ENCODE data around the gene WAS. TPM values are rescaled to one million over a fixed set of nuclear protein-coding genes. Genes with fewer than 3 reads are reported as not detected.
"Not testable (repeated sequence)": the region's sequence is repeated elsewhere in the genome, so short reads cannot be mapped to it uniquely, and the experiment has no call there.

Gene WAS
- total RNA-seq, 2 donors from 2014 or later: 96.8 to 102 TPM

DNA sequence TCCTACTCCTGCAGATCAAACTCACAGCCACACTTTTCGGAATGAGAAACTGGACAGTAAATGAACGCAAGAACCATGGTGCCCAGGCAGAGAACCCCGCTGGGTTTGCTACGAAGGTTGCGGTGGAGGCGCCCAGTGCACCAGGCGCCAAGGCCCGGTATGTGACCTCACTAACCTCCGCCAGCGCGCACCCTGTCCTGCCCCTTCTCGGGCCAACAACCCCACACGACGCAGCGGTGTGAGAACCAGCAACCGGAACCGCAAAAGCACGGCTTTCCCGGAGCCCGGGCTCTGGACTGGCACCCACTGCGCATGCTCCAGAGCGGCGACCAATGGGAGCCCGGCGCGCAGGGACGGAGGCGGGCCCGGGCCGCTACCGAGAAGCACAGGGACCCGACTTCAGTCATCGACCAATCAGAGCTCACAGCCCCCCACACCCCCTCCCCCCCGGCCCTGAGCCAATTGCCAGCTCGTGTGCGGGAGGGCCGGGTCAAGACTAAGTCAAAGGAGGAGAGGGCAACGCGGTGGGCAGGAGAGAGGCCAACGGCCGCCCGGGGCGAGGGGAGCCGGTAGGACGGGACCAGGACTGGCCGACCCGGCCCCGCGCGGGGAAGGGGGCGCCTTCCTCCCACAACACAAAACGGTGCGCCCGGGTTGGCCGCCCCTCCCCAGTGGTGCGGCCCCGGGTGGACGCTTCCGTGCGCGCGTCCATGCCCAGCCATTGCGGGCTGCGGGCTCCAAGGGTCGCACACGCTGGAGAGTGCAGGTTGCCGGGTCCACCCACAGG lies 7.3 kb upstream of the WAS start:
- no peaks in the 10 kb centered on the region for H3K36me3 Mint-ChIP-seq (ENCODE audit: low read depth)
- no peaks in the 10 kb centered on the region for H3K4me1 Mint-ChIP-seq
- peak; percentile 96 for ATAC-seq (replicated peaks)
- H3K27me3 Mint-ChIP-seq: no peaks in the 10 kb centered on the region
- H3K9me3 Mint-ChIP-seq: no peaks in the 10 kb centered on the region
- H3K4me3 Mint-ChIP-seq: peak overlapping the region; percentile 87
- peak overlapping the region; percentile 84 for H3K27ac Mint-ChIP-seq

DNA sequence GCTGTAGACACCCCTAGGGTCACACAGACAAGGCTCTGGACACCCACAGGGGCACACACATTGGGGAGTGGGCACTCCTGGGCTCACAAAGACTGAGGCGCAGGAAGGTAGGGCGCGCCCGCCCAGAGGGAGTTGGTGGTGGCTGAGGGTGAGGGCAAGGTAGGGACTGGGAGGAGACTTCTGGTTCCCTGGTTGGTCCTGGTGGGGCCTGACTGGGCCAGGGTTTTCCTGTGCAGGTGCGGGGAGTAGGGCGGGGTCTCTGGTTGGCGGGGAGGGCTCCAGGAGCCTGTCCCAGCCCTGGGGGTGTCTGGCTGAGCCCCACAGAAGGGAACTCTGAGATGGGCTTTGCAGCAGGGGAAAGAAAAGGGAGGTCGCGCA lies 6.7 kb upstream of the WAS start:
- H3K4me1 Mint-ChIP-seq: no peaks in the 10 kb centered on the region
- no peaks in the 10 kb centered on the region for H3K36me3 Mint-ChIP-seq (ENCODE audit: low read depth)
- H3K27ac Mint-ChIP-seq: peak overlapping the region; percentile 84
- no peaks in the 10 kb centered on the region for H3K9me3 Mint-ChIP-seq
- peak overlapping the region; percentile 87 for H3K4me3 Mint-ChIP-seq
- H3K27me3 Mint-ChIP-seq: no peaks in the 10 kb centered on the region
- peak; percentile 15 for ATAC-seq (replicated peaks)

DNA sequence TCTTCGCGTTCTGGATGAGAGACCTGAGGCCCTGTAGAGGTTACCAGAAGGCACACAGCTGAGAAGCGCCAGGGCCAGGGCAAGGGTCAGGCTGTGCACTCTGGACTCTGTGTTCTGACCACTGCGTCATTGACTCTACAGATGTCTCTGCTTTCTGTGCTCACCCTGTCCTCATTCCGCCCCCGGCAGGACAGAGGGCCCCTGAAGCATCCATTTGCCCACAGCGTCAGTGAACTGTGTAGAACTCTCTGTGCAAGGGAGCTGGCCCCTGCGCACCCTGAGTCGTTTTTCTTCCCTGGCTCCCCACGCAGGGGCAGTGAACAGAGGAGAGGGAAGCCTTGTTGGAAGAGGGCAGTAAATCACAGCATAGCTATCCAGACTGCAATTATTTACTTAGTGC lies 6.1 kb upstream of the WAS start:
- Mint-ChIP-seq H3K4me1 (no peaks in the 10 kb centered on the region), H3K9me3 (no peaks in the 10 kb centered on the region), H3K4me3 (peak overlapping the region; percentile 87), H3K27ac (peak overlapping the region; percentile 84), H3K27me3 (no peaks in the 10 kb centered on the region), H3K36me3 (ENCODE audit: low read depth) (no peaks in the 10 kb centered on the region)
- no peak for ATAC-seq (replicated peaks)

DNA sequence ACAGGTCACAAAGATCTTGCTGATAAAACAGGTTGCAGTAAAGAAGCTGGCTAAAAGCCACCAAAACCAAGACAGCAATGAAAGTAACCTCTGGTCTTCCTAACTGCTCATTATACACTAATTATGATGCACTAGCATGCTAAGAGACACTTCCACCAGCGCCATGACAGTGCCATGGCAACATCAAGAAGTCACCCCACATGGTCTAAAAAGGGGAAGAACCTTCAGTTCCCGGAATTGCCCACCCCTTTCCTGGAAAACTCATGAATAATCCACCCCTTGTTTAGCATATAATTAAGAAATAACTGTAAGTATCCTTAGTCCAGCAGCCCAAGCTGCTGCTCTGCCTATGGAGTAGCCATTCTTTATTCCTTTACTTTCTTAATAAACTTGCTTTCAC lies 3.1 kb upstream of the WAS start:
- H3K27ac Mint-ChIP-seq: peak overlapping the region; percentile 50
- H3K9me3 Mint-ChIP-seq; ATAC-seq (replicated peaks); H3K27me3 Mint-ChIP-seq; H3K4me1 Mint-ChIP-seq: not testable (repeated sequence)
- peak overlapping the region; percentile 38 for H3K4me3 Mint-ChIP-seq
- H3K36me3 Mint-ChIP-seq (ENCODE audit: low read depth): peaks cover 22% of the 10 kb centered on the region

DNA sequence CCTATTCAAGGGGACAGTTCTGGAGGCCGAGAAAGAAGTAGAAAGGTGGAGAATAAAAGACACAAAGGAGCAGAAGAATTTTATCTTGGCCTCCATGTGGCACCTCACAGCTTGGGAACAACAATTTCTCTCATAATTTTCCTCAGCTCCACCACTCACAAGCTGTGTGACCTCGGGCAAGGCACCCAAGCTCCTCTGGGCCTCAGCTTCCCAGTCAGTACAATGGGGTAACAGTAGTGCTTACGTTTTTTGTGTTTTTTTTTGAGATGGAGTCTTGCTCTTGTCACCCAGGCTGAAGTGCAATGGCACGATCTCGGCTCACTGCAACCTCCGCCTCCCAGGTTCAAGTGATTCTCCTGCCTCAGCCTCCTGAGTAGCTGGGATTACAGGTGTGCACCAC lies 2.7 kb upstream of the WAS start:
- H3K4me3 Mint-ChIP-seq: peak overlapping the region; percentile 38
- not testable (repeated sequence) for ATAC-seq (replicated peaks); H3K9me3 Mint-ChIP-seq; H3K27me3 Mint-ChIP-seq
- peaks cover 11% of the 10 kb centered on the region for H3K4me1 Mint-ChIP-seq
- H3K27ac Mint-ChIP-seq: peak overlapping the region; percentile 50
- peaks cover 27% of the 10 kb centered on the region for H3K36me3 Mint-ChIP-seq (ENCODE audit: low read depth)

DNA sequence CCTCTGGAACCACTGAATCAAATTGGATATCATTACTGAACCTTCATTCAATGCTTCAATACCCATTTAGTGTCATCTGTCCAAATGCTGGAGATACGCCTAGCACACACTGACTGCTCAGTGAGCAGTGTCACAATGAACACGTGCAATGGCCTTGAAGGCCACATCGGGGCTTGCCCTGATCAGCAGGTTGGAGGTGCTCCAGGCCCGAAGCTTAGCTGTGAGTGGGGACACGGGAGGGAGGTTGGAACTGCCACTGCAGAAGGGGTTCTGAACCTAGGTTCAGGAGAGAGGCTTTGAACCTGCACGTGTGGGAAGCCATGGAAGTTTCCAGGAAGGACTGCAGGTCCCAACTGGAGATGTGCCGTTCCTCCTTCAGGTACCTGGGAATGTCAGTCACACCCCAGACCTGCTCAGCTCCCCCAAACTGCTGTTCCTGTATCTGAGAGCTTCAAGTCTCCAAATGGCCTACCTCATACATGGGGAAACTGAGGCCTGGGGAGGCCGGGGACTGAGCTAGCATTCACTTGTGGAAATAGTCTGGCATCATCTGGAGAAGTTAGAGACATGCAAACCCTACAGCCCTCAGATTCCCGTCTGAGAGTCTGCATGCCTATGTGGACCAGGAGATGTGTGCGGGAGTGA lies 1.9 kb upstream of the WAS start:
- Mint-ChIP-seq H3K27ac (no peak overlapping the region), H3K9me3 (no peaks in the 10 kb centered on the region), H3K36me3 (ENCODE audit: low read depth) (peaks cover 34% of the 10 kb centered on the region), H3K4me1 (peaks cover 18% of the 10 kb centered on the region), H3K27me3 (no peaks in the 10 kb centered on the region), H3K4me3 (peak overlapping the region; percentile 96)
- ATAC-seq (replicated peaks): no peak

DNA sequence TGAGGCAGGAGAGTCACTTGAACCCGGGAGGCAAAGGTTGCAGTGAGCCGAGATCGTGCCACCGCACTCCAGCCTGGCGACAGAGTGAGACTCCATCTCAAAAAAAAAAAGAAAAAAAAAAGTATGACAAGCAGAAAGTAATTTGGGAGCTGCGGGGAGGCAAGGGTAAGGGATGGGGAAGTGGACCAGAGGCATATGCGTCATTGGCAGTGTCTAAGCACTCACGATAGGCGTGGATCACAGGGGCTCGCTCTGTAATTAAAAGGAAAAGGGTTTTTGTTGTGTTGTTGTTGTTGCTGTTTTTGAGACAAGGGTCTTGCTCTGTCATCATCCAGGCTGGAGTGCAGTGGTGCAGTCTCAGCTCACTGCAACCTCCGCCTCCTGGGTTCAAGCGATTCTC lies 804 bp upstream of the WAS start:
- Mint-ChIP-seq H3K27ac (peak overlapping the region; percentile 98), H3K4me1 (peaks cover 29% of the 10 kb centered on the region), H3K4me3 (peak overlapping the region; percentile 96), H3K36me3 (ENCODE audit: low read depth) (peaks cover 45% of the 10 kb centered on the region)
- ATAC-seq (replicated peaks); H3K9me3 Mint-ChIP-seq; H3K27me3 Mint-ChIP-seq: not testable (repeated sequence)

DNA sequence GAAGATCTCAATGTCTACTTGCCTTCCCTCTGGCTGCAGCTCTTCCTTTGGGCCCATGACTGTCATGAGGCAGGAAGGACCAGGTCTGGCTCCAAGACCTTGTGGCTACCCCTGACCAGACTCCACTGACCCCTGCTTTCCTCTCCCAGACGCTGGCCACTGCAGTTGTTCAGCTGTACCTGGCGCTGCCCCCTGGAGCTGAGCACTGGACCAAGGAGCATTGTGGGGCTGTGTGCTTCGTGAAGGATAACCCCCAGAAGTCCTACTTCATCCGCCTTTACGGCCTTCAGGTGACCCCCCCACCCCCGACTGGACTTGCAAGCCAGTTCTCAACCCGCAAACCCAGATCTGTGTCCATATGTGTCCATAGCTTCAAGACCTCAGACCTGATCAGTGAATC lies 535 bp downstream of the WAS start:
- H3K4me1 Mint-ChIP-seq: peaks cover 29% of the 10 kb centered on the region
- no peak for ATAC-seq (replicated peaks)
- H3K4me3 Mint-ChIP-seq: peak overlapping the region; percentile 96
- H3K27me3 Mint-ChIP-seq: no peaks in the 10 kb centered on the region
- H3K9me3 Mint-ChIP-seq: no peaks in the 10 kb centered on the region
- H3K36me3 Mint-ChIP-seq (ENCODE audit: low read depth): peaks cover 56% of the 10 kb centered on the region
- H3K27ac Mint-ChIP-seq: peak overlapping the region; percentile 98

DNA sequence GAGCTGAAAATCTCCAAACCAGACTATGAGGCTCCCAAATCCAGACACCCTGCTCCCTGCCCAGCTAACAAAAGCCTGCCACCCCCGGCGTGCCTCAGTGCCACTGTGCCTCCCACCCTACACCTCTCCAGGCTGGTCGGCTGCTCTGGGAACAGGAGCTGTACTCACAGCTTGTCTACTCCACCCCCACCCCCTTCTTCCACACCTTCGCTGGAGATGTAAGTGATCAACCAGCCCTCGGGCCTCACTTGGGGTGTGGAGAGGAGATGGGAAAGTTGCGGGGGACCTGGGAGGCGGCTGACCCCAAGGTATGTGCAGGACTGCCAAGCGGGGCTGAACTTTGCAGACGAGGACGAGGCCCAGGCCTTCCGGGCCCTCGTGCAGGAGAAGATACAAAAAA lies 1.8 kb downstream of the WAS start:
- Mint-ChIP-seq H3K4me3 (peak overlapping the region; percentile 96), H3K36me3 (ENCODE audit: low read depth) (peaks cover 68% of the 10 kb centered on the region), H3K4me1 (peaks cover 29% of the 10 kb centered on the region), H3K27me3 (no peaks in the 10 kb centered on the region), H3K27ac (peak overlapping the region; percentile 98), H3K9me3 (no peaks in the 10 kb centered on the region)
- ATAC-seq (replicated peaks): no peak

DNA sequence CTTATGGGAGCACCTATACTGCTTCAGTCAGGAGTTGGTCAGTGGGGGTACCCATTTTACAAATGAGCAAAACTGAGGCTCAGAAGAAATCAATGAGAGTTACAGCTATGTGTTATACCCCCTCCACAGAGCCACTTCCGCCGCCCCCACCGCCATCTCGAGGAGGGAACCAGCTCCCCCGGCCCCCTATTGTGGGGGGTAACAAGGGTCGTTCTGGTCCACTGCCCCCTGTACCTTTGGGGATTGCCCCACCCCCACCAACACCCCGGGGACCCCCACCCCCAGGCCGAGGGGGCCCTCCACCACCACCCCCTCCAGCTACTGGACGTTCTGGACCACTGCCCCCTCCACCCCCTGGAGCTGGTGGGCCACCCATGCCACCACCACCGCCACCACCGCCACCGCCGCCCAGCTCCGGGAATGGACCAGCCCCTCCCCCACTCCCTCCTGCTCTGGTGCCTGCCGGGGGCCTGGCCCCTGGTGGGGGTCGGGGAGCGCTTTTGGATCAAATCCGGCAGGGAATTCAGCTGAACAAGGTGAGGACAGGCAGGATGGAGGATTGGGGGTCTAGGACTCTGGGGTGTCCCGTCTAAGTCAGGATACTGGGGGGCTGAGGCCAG lies 5.0 kb downstream of the WAS start:
- ATAC-seq (replicated peaks): no peak
- H3K27ac Mint-ChIP-seq: no peak overlapping the region
- H3K9me3 Mint-ChIP-seq: no peaks in the 10 kb centered on the region
- H3K4me1 Mint-ChIP-seq: peaks cover 29% of the 10 kb centered on the region
- peaks cover 75% of the 10 kb centered on the region for H3K36me3 Mint-ChIP-seq (ENCODE audit: low read depth)
- H3K4me3 Mint-ChIP-seq: no peak overlapping the region
- H3K27me3 Mint-ChIP-seq: no peaks in the 10 kb centered on the region

DNA sequence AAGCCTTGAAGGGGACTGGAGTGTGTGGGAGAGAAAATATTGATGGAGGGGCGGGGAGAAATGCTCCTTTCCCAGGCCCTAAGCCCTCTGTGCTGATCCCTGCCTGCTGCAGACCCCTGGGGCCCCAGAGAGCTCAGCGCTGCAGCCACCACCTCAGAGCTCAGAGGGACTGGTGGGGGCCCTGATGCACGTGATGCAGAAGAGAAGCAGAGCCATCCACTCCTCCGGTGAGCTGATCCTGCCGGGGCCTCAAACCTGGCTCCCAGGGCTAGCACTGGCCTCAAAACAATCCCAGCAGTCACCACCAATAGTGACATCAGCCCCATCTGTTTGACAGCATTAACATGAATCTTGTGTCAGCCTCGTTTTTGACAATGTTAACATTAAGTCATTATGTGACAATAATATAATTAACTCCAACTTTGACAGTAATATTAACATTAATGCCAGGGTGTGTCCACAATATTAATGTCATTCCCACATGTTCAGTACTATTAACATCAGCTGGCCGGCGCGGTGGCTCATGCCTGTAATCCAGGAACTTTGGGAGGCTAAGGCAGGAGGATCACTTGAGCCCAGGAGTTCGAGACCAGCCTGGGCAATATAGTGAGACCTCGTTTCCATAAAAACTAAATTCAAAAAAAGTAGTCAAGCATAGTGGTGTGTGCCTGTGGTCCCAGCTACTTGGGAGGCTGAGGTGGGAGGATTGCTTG lies 5.8 kb downstream of the WAS start:
- no peaks in the 10 kb centered on the region for H3K9me3 Mint-ChIP-seq
- no peak overlapping the region for H3K4me3 Mint-ChIP-seq
- no peak overlapping the region for H3K27ac Mint-ChIP-seq
- H3K27me3 Mint-ChIP-seq: no peaks in the 10 kb centered on the region
- peaks cover 68% of the 10 kb centered on the region for H3K36me3 Mint-ChIP-seq (ENCODE audit: low read depth)
- ATAC-seq (replicated peaks): no peak
- peaks cover 29% of the 10 kb centered on the region for H3K4me1 Mint-ChIP-seq

DNA sequence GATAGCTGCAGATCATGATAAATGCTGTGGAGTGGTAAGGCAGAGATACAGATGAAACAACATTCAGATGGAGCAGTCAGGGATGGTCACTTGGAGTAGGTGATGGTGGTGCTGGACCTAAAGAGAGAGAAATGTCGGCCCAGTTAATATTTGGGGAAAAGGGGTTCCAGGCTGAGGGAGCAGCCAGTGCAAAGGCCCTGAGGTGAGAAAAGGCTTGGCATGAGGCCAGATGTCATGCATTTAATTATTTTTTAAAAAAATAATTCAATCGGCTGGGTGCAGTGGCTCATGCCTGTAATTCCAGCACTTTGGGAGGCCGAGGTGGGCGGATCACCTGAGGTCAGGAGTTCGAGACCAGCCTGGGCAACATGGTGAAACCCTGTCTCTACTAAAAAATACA lies 8.1 kb downstream of the WAS start:
- ATAC-seq (replicated peaks); H3K27ac Mint-ChIP-seq; H3K4me3 Mint-ChIP-seq; H3K27me3 Mint-ChIP-seq; H3K9me3 Mint-ChIP-seq: not testable (repeated sequence)
- H3K36me3 Mint-ChIP-seq (ENCODE audit: low read depth): peaks cover 50% of the 10 kb centered on the region
- H3K4me1 Mint-ChIP-seq: peaks cover 16% of the 10 kb centered on the region

DNA sequence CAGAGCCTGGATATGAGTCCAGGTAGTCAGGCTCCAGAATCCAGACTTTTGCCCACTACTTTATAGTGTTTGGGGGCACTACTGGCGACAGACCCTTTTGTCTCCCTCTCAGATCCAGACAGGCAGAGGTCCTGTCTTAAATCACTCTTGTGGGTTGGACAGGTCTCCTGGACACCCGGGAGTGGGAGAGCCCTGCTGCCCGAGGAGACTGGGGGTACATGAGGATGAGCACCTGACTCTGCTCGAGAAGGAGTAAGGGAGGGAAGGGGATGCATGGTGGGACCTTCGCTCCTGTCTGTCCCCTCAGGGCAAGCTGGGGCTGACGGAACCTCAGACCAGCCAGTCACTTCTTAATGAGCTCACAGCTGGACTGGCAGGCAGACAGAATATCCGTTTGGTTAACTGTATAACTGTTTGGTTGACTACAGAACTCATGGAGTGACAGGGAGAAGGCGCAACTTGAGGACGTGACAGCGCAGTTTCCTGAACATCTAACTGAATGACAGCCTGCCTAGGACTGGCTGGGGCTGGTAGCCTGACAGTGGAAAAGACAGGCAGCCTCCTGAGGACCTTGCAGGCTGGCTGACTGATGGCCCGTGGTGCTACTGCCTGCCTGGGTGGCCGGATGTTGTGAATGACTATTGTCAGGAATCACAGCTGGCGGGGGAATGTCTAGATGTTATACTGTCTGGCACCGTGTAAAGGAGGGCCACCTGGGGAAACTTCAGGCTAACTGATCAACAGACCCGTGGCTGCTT lies 11.4 kb downstream of the WAS start:
- peak overlapping the region; percentile 97 for H3K4me3 Mint-ChIP-seq
- H3K9me3 Mint-ChIP-seq: no peaks in the 10 kb centered on the region
- H3K4me1 Mint-ChIP-seq: peaks cover 10% of the 10 kb centered on the region
- H3K36me3 Mint-ChIP-seq (ENCODE audit: low read depth): peaks cover 42% of the 10 kb centered on the region
- ATAC-seq (replicated peaks): no peak
- H3K27me3 Mint-ChIP-seq: no peaks in the 10 kb centered on the region
- H3K27ac Mint-ChIP-seq: peak overlapping the region; percentile 98

DNA sequence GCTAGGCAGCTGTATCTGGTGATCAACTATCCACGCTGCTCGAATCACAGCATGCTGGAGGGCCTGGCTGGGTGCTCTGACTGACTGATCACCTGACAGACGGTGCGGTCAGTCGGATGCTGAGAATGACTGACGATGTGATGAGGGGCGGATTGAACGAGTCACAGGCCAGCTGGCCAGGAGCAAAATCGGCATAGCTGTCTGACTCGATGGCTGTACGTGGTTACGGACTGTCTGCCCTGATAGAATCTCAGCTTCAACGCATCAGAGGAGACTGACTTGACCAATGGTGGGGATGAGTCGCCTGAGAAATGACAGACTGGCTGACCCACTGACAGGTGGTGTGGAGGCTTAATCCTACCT lies 11.9 kb downstream of the WAS start:
- Mint-ChIP-seq H3K27me3 (no peaks in the 10 kb centered on the region), H3K4me1 (peaks cover 10% of the 10 kb centered on the region)

More for the DNA sequence above, 11.9 kb downstream of the WAS start:
- Mint-ChIP-seq H3K9me3 (no peaks in the 10 kb centered on the region), H3K36me3 (ENCODE audit: low read depth) (peaks cover 38% of the 10 kb centered on the region), H3K4me3 (peak overlapping the region; percentile 97), H3K27ac (peak overlapping the region; percentile 98)
- ATAC-seq (replicated peaks): no peak
